ENCODE measurements around the gene DNAJC16.
"Not testable (repeated sequence)": the region's sequence is repeated elsewhere in the genome, so short reads cannot be mapped to it uniquely, and the experiment has no call there.

The DNAJC16 gene

DNA sequence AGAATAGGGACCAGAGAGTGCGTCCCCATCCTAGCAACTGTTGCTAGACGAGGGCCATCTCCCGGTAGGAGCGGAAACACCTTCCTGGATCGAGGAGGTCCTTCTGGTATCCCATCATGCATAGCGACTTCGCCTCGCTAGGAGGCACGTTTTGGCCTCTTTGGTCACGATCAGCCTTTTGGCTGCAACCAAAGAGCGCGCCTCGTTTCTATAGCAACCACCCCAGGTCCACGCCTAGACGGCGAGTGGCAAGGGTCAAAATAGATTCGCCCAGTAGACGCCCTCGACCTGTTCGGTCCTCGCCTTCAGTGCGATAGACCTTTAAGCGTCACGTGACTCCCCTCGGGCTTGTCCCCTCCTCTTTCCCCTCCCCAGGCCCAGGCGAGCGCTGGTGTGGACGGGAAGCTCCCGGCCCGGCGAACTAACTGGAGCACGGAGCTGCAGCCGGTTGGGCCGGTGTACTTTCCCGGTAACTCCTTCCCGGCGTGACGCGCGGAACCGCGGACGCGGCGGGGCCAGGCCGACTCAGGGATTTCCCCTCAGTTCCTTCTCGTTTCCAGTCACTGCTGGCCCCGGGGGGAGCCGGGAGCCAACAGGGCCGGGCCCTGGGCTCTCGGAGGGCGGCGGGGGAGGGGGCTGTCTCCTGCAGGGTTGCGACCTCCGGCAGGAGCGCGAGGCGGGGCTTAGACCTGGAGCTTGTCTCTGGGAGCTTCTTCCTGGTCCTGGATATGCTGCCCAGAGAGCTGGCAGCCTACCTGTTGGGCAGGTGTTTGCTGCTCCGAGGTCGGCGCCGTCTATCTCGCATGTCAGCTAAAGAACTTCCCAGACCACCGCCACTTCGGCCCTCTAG is at the start of gene DNAJC16:
DNAJC16 (plus strand) TSS at position 359 of the 850 bp plus-strand sequence. CDS start 2,258 bp downstream, outside the sequence.
- DNase-seq (ENCODE audit: low spot score): peak; percentile 100

DNA sequence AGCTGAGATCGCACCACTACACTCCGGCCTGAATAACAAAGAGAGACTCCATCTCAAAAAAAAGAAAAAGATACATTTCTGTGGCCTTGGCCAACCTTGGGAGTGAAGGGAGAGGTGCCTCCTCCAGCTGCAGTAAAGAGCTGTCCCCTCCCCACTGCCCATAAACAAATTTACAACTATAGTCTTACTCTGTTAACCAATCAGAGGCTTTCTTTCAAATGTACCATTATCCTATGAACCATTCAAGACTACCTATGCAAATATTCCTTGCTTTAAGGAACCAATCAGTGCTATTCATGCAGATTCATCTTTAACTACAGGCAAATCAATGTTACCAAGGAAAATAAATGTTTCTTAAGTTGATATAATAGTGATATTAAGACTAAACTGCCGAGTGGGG is 49.7 kb upstream of the DNAJC16 start:
- no peak for DNase-seq (ENCODE audit: low spot score)

DNA sequence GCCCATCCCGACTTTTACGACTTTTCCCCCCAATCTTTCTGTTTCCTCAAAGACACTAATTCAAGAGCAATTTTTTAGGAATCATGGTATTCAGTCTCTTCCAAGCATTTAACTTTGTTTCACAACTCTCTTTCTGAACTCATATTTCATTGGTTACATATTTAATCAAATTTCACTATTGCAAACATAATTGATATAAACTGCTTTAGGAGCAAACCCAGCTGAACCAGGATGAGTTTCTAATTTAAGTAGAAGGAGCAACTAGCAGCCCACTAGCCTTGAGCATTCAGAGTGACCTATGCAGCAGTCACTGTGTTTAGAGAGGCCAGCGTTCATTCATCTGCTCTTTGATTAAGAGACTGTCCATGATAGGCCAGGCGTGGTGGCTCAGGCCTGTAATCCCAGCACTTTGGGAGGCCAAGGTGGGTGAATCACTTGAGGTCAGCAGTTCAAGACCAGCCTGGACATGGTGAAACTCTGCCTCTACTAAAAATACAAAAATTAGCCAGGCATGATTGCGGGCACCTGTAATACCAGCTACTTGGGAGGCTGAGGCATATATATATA is 48.9 kb upstream of the DNAJC16 start:
- no peak for DNase-seq (ENCODE audit: low spot score)

DNA sequence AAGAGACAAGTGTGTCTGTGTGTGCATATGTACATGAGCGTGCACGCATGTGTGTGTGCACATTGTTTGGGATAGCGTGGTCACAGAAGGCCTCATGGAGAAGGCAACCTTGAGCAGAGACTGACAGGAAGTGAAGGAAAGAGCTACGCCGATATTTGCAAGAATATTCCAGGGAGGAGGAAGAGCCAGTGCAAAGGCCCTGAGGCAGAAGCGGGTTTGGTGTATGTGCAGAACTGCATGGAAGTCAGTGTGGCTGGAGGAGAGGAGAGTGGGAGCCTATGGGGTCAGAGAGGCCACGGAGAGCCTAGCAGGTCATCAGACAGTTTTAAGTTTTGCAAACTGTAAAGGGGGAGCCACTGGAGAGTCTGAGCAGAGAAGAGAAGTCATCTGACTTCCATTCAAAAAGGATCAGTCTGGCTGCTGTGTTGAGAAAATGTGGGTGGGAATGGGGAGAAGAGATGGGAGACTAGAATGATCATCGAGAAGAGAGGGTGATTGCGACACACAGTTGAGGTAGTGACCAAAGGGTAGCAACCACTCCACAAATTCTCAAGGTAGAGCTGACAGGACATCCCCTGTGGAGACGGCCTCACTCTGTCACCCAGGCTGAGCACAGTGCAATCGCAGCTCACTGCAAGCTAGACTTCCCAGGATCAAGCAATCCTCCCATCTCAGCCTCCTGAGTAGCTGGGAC is 46.8 kb upstream of the DNAJC16 start:
- DNase-seq (ENCODE audit: low spot score): no peak

DNA sequence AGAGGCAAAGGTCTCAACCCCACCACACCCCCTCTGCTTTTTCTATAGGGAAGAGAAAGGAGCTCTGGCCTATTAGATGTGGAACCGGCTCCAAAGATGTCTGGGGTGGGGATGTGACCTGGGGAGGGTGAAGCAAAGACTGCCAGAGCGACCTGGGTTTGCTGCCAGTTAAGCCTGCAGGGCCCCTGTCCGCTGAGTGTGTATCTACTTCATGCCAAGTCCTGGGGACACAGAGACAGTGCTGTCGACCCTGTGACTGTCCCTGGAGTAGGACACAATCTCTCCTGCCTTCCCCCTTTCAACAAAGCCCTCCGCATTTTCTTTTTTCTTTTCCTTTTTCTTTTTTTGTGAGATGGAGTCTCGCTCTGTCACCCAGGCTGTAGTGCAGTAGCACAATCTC is 44.2 kb upstream of the DNAJC16 start:
- not testable (repeated sequence) for DNase-seq (ENCODE audit: low spot score)

DNA sequence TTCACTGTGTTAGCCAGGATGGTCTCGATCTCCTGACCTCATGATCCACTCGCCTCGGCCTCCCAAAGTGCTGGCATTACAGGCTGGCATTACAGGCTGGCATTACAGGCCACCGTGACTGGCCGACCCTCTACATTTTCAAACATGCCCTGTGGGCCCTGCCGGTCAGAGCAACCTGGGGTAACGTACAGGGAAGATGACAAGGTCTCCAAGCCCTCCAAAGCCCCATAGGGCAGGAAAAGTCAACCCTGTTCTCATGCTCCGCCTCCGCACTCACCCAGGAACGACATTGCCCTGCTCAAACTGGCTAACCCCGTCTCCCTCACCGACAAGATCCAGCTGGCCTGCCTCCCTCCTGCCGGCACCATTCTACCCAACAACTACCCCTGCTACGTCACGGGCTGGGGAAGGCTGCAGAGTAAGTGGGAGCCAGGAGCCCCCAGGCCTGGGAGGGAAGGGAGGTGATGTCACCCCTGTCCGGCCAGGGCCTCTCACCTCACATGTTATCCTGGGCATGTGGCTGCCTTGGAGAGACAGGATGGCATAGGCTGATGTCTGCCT is 43.6 kb upstream of the DNAJC16 start:
- not testable (repeated sequence) for DNase-seq (ENCODE audit: low spot score)

DNA sequence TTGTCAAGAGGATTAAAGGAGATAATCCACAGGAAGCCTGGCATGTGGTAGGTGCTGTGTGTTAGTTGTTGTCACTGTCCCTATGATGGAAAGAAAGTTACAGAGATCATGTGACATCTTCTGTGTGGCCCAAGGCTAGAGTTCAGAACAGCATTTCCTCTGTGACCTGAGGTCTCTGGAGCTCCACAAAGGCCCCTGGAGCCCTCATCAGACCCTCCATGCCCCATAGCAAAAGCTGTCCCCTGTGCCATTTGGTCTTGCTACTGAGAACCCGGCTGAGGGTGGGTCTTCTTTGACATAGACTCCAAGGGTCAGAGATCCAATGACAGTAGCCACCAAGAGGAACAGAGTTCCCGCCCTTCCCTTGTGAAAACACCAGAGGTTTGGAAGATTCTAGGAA is 42.7 kb upstream of the DNAJC16 start:
- DNase-seq (ENCODE audit: low spot score): no peak

DNA sequence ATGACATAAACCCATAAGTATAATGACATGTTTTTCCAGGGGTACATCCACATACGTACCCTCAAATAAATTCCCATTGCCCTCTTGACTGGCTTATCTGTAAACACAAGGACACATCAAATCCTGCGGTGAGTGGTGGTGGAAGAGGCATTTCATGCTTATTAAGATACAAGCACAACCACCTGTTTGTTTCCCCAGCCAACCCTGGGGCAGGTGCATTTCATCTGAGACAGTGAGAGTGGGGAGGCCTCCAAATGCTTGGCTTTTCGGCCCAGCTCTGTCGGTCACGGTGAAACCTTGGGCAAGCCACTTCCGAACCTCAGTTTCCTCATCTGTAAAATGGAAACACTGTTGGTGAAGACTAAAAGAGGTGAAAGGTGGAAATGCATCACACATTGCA is 42.2 kb upstream of the DNAJC16 start:
- not testable (repeated sequence) for DNase-seq (ENCODE audit: low spot score)

DNA sequence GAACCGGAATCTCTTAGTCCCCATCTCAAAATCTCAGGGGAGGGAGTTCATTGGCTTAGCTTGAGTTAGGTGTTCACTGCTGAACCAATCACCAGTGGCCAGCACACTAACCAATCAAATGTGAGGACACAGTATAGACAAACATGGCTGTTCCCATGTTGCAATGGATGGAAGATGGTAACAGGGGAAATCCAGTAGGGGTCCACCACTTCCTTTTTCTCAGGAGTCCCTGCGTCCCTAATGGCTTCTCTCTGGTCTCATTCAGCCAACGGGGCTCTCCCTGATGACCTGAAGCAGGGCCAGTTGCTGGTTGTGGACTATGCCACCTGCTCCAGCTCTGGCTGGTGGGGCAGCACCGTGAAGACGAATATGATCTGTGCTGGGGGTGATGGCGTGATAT is 41.0 kb upstream of the DNAJC16 start:
- DNase-seq (ENCODE audit: low spot score): no peak

DNA sequence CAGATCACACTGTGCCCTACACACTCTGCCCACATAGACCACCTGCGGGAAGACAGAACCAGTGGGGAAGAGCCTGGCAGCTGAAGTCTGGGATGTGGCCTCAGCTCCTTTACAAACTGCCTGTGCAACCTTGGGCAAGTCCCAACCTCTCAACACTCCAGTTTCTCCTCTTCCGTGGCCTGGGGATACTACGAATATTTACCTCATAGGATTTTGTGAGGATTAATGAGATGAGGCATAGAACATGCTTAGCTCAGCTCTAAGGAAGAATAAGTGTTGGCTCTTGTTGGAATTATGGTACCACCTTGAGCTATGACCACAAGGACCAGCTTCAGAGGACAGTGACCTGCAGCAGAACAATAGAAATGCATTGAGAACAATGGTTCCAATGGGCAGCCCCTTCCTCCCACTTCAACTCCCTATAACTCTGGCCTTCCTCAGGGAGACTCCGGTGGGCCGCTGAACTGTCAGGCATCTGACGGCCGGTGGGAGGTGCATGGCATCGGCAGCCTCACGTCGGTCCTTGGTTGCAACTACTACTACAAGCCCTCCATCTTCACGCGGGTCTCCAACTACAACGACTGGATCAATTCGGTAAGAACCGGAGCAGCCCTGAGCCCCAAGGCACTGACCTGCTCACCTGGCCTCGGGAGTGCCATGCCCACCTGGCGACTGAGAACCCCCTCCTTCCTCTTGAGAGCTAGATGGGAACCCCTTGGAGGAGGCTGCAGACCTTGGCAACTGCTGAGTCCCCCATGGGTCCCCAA is 39.6 kb upstream of the DNAJC16 start:
- DNase-seq (ENCODE audit: low spot score): not testable (repeated sequence)

DNA sequence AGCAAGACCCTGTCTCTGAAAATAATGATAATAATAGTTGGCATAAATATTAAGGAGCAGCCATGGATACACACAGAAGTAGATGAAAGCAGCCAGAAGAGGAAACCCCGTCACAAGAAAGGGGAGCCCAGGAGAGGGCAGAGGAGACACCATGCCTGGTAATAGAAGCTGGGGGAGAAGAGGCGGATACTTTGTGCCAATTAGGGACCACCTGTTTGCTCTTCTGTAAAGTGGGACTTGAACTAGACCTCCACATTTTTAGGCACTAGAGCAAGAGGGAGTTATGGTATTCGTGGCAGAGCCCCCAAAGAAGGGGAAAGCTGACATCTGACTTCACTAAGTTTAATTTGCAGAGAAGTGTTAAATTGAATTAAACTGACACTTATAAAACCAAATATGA is 38.3 kb upstream of the DNAJC16 start:
- DNase-seq (ENCODE audit: low spot score): no peak

DNA sequence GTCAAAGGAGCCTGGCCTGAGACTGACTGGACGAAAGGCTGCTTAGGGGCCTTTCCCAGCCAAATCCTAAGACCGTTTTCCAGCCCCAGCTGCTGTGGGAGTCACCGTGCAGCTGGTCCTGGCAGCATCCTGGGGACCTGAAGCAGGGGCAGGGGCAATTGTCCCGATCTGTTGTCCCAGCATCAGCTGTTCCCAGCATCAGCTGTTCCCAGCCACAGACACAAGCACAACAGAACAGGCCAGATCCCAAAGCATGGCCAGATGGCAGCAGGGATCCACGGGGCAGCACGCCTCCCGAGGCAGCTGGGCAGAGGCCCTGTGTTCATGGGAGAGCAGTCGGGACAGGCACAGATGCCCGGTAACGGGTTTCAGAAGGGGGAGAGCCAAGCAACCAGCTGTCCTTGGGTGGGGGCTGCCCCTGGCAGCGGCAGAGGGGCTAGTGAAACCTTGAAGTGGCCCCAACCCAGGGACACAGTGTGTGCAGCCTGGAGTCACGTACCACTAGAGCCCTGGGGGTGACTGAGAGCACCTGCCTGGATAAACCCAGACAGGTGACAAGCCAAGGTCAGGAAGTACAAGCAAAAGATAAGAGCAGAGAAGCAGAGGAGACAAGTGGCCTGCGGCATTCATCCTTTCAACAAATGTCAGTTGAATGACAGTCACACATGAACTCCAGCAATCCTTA is 37.5 kb upstream of the DNAJC16 start:
- no peak for DNase-seq (ENCODE audit: low spot score)

DNA sequence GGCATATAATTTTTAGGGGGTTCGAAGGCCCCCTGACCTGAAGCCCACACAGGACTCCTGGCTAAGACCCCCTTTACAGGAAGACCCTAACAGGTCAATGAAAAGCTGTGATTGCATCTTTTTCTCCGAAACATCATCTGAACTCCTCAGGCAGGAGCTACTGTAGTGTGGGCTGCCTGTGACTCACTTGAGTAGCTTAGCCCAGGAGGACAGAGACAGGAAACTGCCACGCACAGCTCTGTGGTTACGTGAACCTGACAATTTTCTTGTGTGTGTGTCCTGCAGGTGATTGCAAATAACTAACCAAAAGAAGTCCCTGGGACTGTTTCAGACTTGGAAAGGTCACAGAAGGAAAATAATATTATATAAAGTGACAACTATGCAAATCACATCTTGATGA is 35.6 kb upstream of the DNAJC16 start:
- not testable (repeated sequence) for DNase-seq (ENCODE audit: low spot score)

DNA sequence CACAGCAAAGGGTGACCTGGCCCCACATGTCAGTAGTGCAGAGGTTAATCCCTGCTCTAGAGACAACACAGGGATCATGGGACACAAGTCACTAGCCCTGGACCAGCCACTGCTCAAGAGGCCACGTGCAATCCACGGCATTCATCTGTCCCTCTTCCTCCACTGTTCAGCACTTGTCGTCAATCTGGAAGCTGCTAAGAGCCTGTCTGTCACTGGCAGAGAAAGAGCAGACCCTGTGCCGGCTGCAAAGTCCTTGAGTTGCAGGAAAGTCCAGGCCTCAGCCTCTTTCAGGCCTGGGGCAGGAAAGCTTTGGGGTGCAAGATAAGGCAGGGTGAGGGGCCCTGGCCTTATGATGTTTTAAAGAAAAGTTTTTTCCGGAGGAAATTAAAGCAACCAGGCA is 34.1 kb upstream of the DNAJC16 start:
- DNase-seq (ENCODE audit: low spot score): no peak

DNA sequence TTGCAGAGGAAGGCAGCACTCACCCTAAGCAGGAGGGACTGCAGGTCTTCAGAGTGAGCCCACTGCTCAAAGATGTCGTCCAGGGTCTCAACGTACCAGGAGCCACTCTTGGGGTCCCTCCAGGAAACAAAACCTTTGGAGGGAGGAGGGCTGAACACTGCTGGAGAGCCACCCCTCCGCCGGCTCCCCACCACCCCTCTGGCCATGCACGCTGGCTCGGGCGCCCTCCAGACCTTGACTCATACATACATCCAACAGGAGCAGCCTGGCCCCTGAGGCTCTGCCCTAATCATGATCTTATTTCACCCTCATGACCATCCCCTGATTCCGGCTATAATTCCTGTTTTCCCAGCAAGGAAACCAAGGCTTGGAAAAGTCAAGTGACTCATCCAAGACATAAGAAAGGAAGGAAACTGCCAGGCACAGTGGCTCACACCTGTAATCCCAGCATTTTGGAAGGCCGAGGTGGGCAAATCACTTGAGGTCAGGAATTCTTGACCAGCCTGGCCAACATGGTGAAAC is 32.7 kb upstream of the DNAJC16 start:
- DNase-seq (ENCODE audit: low spot score): no peak

DNA sequence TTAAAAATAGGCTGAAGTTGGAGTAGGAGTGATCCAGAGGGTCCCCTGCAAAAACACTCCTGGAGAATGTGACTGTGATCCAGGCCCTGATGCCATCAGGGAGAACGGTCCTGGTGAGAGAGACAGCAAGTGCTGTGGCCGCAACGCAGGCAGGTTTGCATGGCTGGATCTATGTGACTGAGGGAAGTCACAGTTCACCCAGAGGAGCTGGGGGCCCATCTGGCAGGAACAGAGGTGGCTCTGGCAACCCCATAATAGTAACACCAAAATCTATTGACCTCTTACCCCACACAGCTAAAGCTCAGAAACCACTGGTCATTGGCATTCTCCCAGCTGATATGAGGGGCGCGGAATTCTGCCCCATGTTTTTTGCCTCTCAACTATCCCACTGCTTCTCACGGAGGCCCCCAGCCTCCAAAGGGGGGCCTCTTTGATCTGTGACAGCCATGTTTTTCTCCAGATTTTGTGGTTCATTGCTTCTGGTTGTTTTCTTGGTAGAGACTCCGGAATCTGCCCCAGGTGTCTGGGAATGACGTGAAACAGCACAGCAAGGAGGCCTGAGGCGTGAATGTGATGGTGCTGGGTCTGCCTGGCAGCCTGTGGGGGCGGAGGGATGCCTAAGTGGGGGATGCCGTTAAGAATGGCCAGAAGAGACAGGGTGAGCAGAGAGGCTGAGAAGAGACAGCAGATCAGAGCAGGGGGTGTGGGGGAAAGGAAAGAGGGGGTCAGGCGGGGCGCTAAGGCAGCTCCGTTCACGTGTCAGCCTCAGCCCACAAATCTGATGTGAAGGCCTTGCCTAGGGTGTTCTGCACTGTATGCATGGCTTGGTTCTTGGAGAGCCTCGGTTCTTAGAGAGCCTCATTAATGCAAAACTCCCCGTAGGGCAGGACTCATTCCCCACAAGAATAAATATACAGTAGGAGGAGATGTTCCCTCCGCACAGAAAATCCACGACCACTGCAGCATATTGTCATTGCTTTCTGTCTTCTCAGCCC is 26.2 kb upstream of the DNAJC16 start:
- DNase-seq (ENCODE audit: low spot score): no peak

DNA sequence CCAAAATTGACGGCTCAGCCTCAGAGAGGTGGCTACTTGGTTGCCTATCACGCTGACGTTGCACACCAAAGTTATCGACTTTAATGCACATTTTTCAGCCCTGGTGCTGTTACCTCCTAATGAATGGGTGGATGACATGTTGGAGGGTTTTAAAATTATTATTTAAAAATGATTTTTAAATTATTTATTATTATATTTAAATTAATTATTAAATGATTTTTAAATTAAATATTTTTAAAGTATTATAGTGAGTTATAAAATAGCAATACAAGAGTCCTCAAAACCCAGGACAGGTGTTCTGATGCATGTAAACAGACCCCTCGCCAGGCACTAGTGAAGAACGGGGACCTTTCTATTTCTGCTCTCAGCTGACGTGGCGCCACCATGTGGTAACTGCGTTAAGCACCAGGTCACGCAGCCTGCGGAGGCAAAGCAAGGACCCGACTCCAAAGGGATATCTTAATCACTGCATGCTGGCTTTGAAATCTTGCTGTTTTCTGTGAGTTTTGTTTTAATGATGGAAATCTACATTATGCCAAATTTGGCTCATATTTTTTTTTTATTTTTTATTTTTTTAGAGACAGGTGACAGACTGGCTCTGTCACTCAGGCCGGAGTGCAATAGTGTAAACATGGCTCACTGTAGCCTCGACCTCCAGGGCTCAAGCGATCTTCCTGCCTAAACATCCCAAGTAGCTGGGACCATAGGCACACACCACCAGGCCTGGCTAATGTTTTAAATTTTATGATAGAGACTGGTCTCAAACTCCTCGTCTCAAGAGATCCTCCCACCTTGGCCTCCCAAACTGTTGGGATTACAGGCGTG is 25.2 kb upstream of the DNAJC16 start:
- DNase-seq (ENCODE audit: low spot score): peak; percentile 74

DNA sequence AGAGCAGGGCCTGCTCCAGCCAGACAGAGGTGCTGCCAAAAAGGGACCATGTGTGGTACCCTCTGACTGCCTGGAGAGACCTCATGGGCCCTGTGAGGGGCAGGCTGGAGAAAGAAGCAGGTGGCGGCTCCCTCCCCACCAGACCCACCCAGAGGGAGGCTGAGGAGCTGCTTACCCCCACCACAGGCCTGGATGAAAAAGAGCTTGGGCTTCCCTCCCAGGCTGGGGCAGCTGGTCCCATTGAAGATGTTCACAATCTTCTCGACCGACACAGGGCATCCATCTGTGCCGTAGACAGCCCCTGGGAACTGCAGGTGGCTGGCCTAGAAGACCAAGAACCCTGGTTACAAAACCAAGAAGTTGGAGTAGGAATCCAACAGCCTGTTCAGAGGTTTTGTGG is 22.2 kb upstream of the DNAJC16 start:
- no peak for DNase-seq (ENCODE audit: low spot score)

DNA sequence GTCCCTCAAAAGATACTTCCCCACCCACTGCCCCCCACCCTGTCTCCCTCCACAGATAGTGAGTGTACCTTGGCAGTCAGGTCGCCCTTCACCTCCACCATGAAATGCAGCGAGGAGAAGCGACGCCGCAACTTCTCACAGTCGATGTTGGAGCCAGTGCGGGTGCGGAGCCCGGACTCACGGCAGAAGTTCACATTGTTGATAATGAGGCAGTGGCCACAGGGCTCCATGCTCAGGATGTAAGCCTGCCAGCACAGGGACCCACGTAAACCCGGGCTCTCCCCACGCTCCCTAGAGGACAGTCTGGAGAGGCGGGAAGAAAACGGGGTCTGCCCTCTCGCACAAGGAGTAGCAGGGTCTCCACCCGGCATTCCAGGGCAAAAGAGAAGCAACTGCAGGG is 19.8 kb upstream of the DNAJC16 start:
- no peak for DNase-seq (ENCODE audit: low spot score)
